LHCN-M2 (cell line): ENCODE data around the gene FOXC1. TPM values are rescaled to one million over a fixed set of nuclear protein-coding genes. Genes with fewer than 3 reads are reported as not detected.

Experiments
- DNase-seq: peaks from one replicate; pipeline ENCODE4 v3.0.0-alpha.2; 2012; ENCODE audit warnings: low read depth
- polyA plus RNA-seq: library from polyadenylated mRNA; unstranded; fragments of >200 nt; gene quantifications from one replicate; pipeline ENCODE4 v1.2.1, GENCODE V29; 2012; ENCODE audit warnings: missing spikeins
- total RNA-seq: library from RNA; depleted of rRNA; stranded (reverse); fragments of >200 nt; gene quantifications from 2 replicates; pipeline ENCODE4 v1.2.3, GENCODE V29; 2014; rRNA removed

FOXC1 gene
- 1.8 and 2.1 TPM in 2 replicates for total RNA-seq
- polyA plus RNA-seq: 1.1 TPM

DNA sequence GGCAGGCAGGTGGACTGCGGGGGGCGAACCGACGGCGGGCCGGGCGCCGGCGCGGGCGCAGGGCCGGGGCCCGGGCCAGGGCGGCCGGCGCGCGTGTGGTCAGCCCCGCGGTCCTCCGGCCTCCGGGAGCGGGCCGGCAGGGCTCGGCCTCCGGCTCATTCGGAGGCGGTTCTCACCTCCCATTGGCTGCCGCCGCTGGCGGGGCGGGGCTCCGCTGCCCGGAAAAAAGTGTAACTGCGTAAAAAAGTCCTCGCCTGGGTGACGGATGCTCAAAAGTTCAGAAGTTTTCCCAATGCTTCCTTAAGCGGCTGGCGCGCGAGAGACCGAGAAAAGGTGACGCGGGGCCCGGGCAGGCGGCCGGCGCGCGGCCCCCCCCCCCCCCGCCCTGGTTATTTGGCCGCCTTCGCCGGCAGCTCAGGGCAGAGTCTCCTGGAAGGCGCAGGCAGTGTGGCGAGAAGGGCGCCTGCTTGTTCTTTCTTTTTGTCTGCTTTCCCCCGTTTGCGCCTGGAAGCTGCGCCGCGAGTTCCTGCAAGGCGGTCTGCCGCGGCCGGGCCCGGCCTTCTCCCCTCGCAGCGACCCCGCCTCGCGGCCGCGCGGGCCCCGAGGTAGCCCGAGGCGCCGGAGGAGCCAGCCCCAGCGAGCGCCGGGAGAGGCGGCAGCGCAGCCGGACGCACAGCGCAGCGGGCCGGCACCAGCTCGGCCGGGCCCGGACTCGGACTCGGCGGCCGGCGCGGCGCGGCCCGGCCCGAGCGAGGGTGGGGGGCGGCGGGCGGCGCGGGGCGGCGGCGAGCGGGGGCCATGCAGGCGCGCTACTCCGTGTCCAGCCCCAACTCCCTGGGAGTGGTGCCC is at the start of gene FOXC1:
TSS of gene FOXC1 (plus strand) at position 268 of the 849 bp plus-strand sequence. CDS start at position 799, 531 bp downstream.
- DNase-seq: peak; percentile 85

DNA sequence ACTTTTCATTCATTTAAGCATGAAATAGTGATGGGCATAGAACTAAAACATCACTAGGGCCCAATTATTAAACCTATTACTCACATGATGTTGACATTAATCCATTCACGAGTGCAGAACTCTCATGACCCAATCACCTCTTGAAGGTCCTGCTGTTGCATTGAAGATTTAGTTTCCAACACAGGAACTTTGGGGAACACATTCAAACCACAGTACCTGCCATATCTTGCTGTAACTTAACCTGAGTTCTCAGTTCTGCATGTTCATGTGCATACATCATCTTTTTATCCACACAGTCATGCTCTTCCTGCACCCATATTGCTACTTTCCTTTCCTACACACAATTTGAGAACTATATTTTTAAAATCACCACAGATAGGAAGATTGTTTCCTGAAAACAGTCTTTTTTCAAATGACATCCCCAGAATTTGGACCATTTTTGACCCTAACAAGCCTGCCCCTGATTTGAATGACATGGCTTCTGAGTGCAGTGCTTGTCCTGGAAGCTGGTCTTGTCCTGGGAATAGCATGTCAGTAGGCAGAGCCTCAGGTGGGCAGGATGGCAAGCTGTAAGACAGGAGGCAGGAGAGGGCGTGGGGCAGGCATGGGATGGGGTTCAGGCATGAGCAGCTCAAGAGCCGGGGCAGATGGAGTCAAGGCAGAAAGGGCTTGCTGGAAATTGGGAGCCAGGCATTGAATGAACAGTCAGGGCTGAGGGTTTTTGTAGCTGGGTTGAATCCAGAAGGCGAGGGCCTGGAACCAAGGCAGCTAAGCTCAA is 49.2 kb upstream of the FOXC1 start:
- no peak for DNase-seq

DNA sequence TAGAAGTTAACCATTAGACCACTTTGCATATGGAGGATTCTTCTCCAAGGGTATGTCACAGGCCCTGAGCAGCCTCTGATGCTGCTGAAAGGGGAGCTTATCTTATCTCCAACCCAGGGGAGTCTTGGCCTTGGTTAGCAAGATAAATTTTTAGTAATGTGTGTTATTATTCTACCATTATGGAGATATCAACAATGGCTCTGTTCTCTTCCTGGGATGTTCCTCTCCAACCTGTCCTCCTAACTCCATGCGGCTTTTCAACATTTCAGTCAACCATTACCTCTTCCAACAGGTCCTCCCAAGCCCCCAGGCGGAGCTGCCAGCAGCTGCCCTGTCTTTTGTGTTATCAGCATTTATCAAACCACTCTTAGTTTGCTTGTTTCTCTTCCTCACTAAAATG is 48.4 kb upstream of the FOXC1 start:
- DNase-seq: no peak

DNA sequence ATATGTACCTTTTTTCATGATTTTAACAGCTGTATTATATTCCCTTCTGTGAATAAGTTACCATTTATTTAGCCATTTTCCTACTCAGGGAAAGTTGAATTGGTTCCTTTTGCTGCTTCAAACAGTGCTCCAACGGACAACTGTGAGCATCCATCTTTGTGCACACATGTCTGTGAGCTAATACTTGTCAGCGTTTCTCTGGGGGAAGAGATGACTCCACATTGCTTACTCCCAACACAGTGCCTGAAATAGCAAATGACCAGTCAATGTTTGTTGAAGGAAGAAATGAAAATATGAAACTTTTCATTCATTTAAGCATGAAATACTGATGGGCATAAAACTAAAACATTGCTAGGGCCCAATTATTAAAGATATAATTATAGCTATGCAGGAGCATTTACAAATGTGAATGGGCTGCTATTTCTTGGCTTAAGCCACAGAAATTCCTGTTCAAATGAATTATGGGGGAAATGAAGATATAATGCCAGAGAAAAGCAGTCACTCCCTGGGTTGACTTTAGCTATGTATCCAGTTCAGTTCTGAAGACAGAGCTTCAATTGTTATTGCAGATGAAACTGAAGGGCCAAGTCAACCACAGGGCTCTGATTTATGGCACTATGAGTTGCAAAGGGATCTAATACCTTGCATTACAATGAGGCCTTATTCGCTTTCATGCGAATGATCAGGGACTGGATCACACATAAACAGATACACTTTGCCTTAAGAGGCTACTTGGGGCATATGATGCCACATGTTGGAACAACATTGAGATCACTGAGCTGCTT is 47.4 kb upstream of the FOXC1 start:
- no peak for DNase-seq

DNA sequence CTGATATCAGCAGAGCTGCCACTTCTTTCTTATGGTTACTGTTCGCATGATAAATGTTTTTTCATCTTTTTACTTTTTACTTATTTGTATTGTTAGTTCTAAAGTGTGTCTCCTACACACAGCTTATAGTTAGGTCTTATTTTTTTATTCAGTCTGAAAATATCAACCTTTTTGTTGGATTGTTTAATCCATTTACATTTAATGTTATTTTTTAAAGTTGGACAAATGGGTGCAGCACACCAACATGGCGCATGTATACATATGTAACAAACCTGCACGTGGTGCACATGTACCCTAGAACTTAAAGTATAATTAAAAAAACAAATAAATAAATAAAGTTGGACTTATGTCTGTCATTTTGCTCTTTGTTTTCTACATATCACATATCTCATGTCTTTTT is 40.3 kb upstream of the FOXC1 start:
- no peak for DNase-seq

DNA sequence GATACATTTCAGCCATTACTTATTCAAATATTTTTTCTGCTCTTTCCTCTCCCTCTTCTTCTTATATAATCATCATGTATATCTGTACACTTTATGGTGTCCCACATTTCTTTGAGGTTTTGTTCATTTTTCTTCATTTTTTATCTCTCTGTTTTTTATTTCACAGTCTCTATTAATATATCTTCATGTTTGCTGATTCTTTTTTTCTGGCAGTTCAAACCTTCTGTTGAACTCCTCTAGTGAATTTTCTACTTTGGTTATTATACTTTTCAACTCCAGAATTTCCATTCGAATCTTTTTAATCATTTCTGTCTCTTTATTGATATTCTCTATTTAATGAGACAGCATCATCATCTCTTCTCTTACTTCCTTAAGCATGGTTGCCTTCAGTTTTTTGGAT is 38.9 kb upstream of the FOXC1 start:
- DNase-seq: no peak

DNA sequence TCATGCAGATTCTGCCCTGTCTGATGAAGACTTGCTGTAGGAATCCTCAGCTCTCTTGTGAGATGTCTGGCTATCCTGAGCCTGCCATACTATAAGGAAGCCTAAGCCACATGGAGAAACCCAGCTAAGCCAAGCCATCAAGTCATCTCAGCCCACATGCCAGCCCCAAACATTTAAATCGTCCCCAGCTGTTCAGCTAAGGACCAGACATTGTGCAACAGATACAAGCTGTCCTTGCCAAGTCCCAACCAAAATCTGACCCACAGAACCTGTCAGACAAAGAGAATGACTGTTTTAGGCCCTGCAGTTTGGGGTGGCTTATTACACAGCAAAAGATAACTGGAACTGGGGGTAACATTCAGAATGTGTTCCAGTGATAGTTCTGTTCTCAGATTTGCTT is 36.8 kb upstream of the FOXC1 start:
- peak; percentile 43 for DNase-seq

DNA sequence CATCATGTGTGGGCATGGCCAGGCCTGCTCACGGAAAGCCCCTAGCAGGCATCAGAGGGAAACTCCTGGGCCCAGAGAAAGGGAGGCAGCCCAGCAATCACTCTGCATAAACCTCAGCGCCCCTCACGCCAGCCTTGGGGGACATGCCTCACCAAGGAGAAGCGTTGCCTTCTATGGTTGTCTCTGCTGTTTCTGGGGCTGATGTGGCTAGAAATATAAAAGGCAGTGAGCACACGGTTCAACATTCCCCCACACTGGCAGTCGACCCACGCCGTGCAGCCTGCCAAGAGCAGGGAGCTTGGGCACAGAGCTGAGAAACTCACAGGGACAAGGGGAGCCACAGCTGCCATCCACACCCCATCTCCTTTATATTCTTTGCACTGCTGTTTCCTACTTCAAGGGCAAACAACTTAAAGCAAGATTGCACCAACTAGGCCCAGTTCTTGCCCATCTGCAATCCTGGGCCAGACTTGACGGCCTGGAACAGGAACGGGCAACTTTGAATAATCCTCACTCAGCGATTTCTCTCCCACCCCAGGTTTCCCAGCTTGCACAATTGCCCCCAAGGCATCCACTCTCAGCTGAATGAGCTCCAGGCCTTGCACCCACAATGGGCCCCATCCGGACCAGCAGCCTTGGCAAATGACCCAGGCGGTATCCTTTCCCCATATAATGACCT is 35.5 kb upstream of the FOXC1 start:
- no peak for DNase-seq

DNA sequence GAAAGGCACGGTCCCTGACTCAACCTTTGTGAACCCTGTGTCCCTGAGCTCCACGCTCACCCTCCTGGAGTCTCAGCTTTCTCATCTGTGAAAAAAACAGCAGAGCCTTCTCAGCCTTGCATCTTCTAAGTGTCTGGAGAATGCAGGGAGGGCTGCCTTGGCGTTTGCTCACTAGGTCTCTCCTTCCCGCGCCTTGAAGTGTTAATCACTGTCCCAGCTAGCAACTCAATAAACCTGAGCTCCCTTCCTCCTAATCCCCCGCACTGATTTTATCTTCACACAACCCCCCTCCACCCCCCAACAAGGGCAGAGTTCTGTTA is 34.9 kb upstream of the FOXC1 start:
- DNase-seq: no peak

DNA sequence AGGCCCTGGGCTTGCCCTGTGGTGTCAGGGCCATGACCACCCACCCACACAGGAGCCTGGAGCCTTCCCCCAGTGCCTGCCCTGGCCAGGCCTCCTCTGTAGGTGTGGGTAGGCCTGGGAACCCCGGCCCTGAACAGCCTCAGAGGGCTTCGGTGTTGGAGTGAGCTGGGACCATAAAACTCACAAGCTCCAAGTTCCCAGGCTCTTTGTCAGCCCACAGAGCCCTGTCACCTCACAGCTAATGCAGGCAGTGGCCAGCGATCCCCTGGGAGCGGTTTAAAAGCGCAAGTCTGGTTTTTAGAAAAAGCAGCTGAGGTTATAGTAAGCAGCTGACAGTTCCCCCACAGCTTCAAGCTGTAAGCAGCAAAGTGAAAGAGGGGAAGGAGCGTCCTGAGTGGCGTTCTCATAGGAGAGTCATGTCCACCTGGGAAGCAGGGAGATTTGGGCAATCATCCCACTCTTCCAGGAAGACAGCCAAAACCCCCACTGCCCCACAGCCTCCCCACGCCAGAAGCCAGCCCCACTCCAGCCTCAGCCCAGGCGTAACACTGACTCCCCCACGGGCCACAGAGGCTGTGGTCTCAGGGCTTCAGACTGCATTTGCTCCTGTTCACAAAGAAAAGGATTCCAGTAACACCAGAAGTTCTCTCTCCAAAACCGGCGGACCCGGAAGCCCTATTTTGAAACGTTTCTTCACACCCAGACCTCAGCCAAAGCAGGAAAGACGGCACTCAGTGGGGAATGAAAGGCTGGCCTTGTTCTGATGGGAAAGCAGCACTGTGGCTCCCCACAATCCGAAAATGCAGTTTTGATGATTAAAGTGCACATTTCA is 34.3 kb upstream of the FOXC1 start:
- DNase-seq: peak; percentile 50

DNA sequence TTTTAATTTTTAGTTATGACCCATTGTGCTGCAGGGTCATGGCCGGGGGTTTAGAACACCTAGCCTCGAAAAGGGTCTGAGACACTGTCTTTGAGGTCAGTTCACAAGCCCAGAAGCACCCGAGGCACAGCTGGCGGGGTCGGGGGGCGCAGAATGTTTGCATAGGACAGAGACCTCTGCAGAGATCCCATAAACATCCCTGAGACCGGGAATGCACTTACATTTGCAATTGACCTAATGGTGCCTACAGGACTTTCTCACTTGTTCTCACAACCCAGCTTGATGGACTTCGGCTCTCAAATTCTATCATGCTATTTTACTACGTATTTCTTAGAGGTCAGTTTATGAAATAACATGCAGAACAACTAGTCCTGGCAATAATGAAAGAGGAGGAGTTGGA is 33.5 kb upstream of the FOXC1 start:
- no peak for DNase-seq

DNA sequence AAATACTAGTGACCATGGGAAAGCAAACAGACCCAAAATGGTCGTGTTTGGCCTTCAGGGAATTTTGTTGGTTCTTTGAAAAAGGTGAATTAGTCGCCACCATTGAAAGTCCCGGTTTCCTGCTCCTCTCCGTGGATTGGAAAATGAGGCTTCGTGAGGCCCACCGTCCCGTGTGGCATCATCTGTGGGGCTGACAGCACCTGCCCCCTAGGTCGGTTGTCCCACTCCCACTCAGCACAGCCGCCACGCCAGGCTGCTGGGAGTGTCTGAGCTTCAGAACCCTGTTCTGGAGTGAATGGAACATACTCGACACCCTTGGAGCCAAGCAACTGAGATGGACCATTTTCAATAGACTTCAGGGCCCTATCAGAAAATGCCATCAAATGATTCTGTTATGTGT is 33.0 kb upstream of the FOXC1 start:
- no peak for DNase-seq

DNA sequence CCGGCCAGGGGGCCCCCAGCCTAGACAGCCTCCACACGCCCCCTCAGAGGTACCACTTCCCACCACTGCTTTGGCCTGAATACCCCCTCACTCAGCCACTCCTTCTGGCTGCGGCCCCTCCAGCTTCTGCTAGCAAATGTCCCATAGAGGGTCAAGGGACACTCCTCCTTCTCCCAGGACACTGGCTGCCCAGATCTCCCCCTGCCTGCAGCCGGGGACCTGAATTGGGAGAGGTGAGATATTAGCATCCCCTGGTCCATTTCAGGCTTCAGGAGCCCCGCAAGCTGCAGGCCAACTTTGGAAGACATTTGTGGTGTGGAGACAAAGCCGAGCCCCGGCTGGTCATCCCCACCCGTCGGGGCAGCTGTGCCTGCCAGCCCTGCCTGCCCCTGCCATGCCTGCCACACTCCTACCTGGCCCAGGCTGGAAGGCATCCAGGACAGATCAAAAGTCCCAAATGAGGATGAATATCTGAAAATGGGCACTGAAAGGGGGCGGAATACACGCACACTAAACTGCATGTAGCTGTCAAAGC is 32.5 kb upstream of the FOXC1 start:
- no peak for DNase-seq

DNA sequence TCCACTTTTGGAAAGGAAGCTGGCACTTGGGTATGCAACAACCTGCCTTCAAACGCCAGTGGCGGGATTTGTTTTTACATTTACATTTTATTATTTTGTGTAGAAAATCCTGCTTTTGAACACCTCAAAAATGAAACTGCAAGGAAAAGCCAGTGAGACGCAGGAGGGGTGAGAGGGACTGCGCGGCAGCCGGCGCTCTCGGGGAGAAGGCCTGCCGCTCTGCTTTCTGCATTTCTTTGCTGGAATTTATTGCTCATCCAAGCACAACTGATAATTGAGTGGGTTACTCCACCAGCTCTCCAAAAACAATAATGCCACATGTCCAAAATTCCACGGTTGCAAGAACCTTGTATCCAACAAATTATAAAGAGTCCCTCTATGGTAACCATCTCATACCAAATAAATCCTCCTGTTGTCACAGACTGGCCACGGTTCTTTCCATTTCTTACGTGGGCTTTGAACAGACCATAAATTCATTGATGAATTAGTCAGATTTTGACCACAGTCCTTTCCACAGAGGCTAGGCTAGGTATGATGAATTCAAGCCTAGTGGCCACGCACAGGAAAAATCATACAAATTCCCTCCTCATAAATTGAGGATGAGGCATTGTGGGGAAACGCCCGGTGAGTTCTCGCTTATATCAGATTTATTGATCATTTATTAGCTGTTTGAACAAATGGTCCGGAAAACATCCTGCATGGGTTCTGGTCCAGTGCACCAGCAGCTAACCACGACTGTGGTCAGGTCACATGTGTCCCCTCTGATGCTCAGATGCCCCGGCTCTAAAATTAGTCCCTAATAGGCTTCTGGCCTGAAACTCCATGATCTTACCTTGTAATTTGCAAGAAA is 31.6 kb upstream of the FOXC1 start:
- no peak for DNase-seq

DNA sequence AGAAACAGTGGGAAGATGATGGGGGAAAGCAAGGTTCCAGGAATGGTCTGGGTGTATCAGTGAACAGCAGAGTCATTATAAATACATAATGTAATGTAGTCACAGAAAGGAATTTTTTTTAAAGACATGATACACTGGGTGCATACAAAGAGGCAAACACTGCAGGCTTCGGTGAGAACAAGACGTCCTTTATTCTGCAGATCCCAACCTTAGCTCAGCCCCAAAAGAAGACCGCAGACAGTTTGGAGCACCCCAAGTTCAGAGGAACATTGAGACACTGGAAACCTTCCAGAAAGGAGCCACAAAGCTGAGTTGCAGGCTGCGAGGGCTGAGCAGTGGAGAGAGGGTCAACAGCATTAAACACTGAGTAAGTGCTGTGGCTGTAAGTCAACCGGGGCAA is 30.6 kb upstream of the FOXC1 start:
- DNase-seq: no peak

DNA sequence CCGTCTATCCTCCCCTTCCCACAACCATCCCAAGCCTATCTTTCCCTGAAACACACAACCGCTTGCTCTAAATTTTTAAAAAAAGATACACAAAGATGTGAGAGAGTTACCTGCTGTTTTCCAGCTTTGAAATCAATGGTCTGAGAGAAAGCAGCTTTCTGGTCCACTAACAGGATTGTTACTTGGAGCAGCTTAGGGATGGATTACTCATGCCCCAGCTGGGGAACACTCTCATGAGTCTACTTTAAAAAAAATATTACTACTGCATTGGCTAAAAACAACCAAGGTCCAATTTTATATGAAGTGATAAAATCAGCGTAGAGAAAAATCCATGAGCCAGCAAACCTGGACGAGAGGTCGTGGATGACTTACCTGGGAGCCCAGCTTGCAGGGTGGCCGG is 29.6 kb upstream of the FOXC1 start:
- no peak for DNase-seq

DNA sequence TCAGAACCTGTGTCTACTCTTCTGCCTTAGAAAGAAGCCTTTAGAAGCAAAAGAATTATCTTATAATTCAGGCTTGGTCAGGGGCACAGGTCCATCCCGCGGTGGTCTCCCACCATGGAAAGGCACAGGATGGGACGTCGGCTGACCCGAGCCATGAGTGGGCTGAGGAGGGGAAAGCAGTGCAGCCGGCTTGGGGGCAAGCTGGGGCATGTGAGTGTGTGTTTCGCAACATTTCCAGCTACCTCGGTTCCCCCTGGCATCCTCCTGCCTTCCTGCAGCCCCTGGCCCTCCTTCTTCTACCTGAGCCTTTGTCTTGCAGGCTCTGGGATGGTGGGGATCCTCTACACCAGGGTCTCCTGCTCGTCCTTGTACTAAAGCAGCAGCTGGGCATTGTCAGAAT is 29.1 kb upstream of the FOXC1 start:
- DNase-seq: no peak

DNA sequence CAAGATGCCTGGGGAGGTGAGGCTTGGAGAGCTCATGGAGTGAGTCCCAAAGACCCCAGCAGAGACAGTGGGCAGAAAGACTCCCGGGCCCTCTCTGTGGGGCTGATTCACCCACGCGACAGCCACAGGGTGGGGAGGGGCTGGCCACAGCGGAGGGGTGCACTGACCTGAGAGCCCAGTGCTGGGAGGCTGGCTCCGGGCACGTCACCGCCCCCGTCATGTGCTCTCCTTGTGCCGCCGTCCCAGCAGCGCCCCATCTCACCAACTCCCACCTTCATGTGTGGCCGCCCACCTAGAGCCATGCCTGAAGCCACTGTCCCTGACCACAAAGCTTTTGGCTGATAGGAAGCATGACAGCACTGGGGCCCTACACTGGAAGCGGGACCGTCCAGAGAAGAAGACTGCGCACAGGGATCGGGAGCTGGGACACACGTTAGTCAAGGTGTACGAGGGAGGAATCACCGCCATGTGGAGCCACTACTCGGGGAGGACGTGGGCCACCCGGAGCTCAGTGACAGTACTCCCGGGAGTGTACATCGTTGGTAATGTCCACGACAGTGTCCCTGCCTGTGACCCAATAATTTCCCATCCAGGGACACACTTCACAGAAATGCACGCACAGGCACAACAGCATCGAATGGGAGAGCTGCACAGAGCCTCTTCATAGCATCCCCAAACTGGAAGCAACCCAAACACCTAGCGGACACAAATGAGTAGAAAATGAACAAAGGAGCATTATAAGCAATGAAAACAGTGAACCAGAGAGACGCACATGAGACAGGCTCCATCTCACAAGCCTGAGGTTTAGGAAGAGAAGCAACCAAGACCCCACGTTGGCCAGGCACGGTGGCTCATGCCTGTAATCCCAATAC is 28.4 kb upstream of the FOXC1 start:
- DNase-seq: no peak

DNA sequence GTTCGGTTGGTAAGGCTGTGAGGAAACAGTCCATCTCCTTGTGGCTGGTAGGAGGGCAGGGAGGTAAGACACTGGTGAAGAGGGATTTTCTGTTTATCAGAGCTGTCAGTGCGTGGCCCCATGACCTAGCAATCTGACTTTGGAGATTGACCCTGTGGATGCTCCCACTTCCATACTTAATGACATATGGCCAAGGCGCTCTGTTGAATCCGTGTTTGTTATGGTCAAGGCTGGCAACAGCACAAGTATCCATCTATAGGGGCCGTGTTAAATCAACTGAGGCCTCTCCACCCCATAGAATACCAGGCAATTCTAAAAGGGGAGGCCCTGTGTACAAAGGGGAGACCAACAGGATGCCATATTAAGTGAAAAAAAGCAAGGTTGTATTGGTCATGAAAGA is 25.6 kb upstream of the FOXC1 start:
- DNase-seq: no peak
